ENCODE measurements around the gene BAG5.

GRCh38 chr14:103535891-103536565 lies 26.4 kb downstream of the BAG5 start:
- TF ChIP-seq, protein P1, sequence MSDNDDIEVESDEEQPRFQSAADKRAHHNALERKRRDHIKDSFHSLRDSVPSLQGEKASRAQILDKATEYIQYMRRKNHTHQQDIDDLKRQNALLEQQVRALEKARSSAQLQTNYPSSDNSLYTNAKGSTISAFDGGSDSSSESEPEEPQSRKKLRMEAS (CRISPR knock-in tag; IDR thresholded peaks at IDR 0.05) = no peak
- TF ChIP-seq CTCF (IDR thresholded peaks at IDR 0.05) = no peak
- TF ChIP-seq NFYB (CRISPR knock-in tag; conservative IDR thresholded peaks at IDR 0.05; ENCODE audit: low read depth) = no peak
- TF ChIP-seq, protein P2, sequence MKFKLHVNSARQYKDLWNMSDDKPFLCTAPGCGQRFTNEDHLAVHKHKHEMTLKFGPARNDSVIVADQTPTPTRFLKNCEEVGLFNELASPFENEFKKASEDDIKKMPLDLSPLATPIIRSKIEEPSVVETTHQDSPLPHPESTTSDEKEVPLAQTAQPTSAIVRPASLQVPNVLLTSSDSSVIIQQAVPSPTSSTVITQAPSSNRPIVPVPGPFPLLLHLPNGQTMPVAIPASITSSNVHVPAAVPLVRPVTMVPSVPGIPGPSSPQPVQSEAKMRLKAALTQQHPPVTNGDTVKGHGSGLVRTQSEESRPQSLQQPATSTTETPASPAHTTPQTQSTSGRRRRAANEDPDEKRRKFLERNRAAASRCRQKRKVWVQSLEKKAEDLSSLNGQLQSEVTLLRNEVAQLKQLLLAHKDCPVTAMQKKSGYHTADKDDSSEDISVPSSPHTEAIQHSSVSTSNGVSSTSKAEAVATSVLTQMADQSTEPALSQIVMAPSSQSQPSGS (CRISPR knock-in tag; IDR thresholded peaks at IDR 0.05; ENCODE audit: borderline replicate concordance, low read depth) = no peak
- TF ChIP-seq, protein P3, sequence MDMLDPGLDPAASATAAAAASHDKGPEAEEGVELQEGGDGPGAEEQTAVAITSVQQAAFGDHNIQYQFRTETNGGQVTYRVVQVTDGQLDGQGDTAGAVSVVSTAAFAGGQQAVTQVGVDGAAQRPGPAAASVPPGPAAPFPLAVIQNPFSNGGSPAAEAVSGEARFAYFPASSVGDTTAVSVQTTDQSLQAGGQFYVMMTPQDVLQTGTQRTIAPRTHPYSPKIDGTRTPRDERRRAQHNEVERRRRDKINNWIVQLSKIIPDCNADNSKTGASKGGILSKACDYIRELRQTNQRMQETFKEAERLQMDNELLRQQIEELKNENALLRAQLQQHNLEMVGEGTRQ (CRISPR knock-in tag; IDR thresholded peaks at IDR 0.05) = no peak
- no peak for TF ChIP-seq NR2C2 (CRISPR knock-in tag; IDR thresholded peaks at IDR 0.05)
- TF ChIP-seq GABPB1 (CRISPR knock-in tag; IDR thresholded peaks at IDR 0.05) = no peak
- no peak for TF ChIP-seq SP1 (CRISPR knock-in tag; conservative IDR thresholded peaks at IDR 0.05)
- no peak for TF ChIP-seq FOXJ3 (CRISPR knock-in tag; IDR thresholded peaks at IDR 0.05; ENCODE audit: borderline replicate concordance)
- no peak for TF ChIP-seq ZNF512 (CRISPR knock-in tag; IDR thresholded peaks at IDR 0.05; ENCODE audit: borderline replicate concordance)

Measured in WTC11 (cell line).